OCI-LY3 (cell line): ENCODE data around the gene RNASE12.

Source experiments
- H2AFZ ChIP-seq: fragments of 200-600, 300-600 bp; shearing (Covaris generic); 2 replicates; pipeline ENCODE4 v1.6.0; 2014; ENCODE audit warnings: antibody characterized with exemption, low read depth, low read length
- H3K27ac ChIP-seq: fragments of 200-600, 300-600 bp; sonication (generic); 2 replicates; pipeline ENCODE4 v1.5.1; 2014; ENCODE audit warnings: mild to moderate bottlenecking, low read length, moderate library complexity, mixed read lengths
- H3K27me3 ChIP-seq: fragments of 200-600, 300-600 bp; sonication (generic); 2 replicates; pipeline ENCODE4 v1.6.1; 2014; ENCODE audit warnings: low read depth, low read length, mixed read lengths
- H3K36me3 ChIP-seq: fragments of 200-600, 300-600 bp; sonication (generic); replicated peaks from 2 replicates; pipeline ENCODE3; 2014; ENCODE audit warnings: low read depth, low read length, mixed read lengths
- H3K4me1 ChIP-seq: fragments of 300-600, 200-600 bp; sonication (generic); 2 replicates; pipeline ENCODE4 v1.6.1; 2014; ENCODE audit warnings: low read length, mixed read lengths
- H3K4me2 ChIP-seq: fragments of 200-600, 300-600 bp; sonication (generic); 2 replicates; pipeline ENCODE4 v1.6.1; 2014; ENCODE audit warnings: low read length, mixed read lengths
- H3K4me3 ChIP-seq: fragments of 300-600, 200-600 bp; sonication (generic); 2 replicates; pipeline ENCODE4 v1.5.1; 2014; ENCODE audit warnings: antibody characterized with exemption, mild to moderate bottlenecking, low read length, moderate library complexity
- H3K79me2 ChIP-seq: fragments of 300-600, 200-600 bp; shearing (Covaris generic); 2 replicates; pipeline ENCODE4 v1.6.1; 2014; ENCODE audit warnings: mild to moderate bottlenecking, low read length, mixed read lengths
- H3K9ac ChIP-seq: fragments of 300-600, 200-600 bp; shearing (Covaris generic); 2 replicates; pipeline ENCODE4 v1.6.0; 2014; ENCODE audit warnings: mild to moderate bottlenecking, low read length, moderate library complexity
- H3K9me3 ChIP-seq: fragments of 200-600, 300-600 bp; shearing (Covaris generic); 2 replicates; pipeline ENCODE4 v1.6.1; 2014; ENCODE audit warnings: low read length, mixed read lengths; ENCODE audit not compliant: insufficient read depth
- H4K20me1 ChIP-seq: fragments of 200-600, 300-600 bp; sonication (generic); 2 replicates; pipeline ENCODE4 v1.6.1; 2016; ENCODE audit warnings: low read length, mixed read lengths; ENCODE audit not compliant: insufficient read depth
- CTCF ChIP-seq: fragments of 200-600, 300-600 bp; sonication (generic); IDR thresholded peaks from 2 replicates; pipeline ENCODE4 v1.5.1; 2014; ENCODE audit warnings: antibody characterized with exemption, low read length, low read depth
- EZH2phosphoT487 ChIP-seq: fragments of 200-600 bp; shearing (Covaris generic); IDR thresholded peaks from 2 replicates; pipeline ENCODE4 v1.6.1; 2018; ENCODE audit warnings: antibody characterized with exemption, mixed run types, low read depth

The RNASE12 gene

GRCh38 chr14:20617138-20618003 lies 26.2 kb upstream of the RNASE12 start:
- TF ChIP-seq EZH2phosphoT487 (no peak), CTCF (no peak)
- Histone ChIP-seq H3K4me1 (peaks cover 31% of the 10 kb centered on the region), H3K27me3 (no peaks in the 10 kb centered on the region), H3K27ac (no peak overlapping the region), H3K36me3 (no peaks in the 10 kb centered on the region), H4K20me1 (peaks cover 5% of the 10 kb centered on the region), H3K9ac (no peak overlapping the region), H3K9me3 (no peaks in the 10 kb centered on the region), H2AFZ (no peak overlapping the region), H3K4me3 (no peak overlapping the region), H3K4me2 (peak overlapping the region; percentile 13), H3K79me2 (no peaks in the 10 kb centered on the region)

- Histone ChIP-seq H3K79me2 (no peaks in the 10 kb centered on the region), H3K4me3 (no peak overlapping the region), H4K20me1 (peaks cover 5% of the 10 kb centered on the region), H3K9ac (no peak overlapping the region), H3K27ac (no peak overlapping the region), H3K9me3 (no peaks in the 10 kb centered on the region), H3K36me3 (no peaks in the 10 kb centered on the region), H2AFZ (no peak overlapping the region), H3K27me3 (peaks cover 7% of the 10 kb centered on the region), H3K4me1 (peaks cover 40% of the 10 kb centered on the region), H3K4me2 (no peak overlapping the region)
- no peak for TF ChIP-seq CTCF
- no peak for TF ChIP-seq EZH2phosphoT487
Measured at GRCh38 chr14:20615996-20616395, 24.8 kb upstream of the RNASE12 start.

- Histone ChIP-seq H2AFZ (peak overlapping the region; percentile 71), H3K27me3 (peaks cover 10% of the 10 kb centered on the region), H3K27ac (peak overlapping the region; percentile 76), H3K9ac (peak overlapping the region; percentile 66), H3K36me3 (no peaks in the 10 kb centered on the region), H3K4me3 (peak overlapping the region; percentile 84), H3K4me1 (peaks cover 44% of the 10 kb centered on the region), H3K9me3 (no peaks in the 10 kb centered on the region), H3K79me2 (no peaks in the 10 kb centered on the region), H4K20me1 (peaks cover 5% of the 10 kb centered on the region), H3K4me2 (peak overlapping the region; percentile 87)
- TF ChIP-seq EZH2phosphoT487 (no peak), CTCF (no peak)
Measured at GRCh38 chr14:20614038-20614840, 23.1 kb upstream of the RNASE12 start.
